MCF 10A (cell line): ENCODE data around the gene ANKMY2. TPM values are rescaled to one million over a fixed set of nuclear protein-coding genes. Genes with fewer than 3 reads are reported as not detected.
"Not testable (repeated sequence)": the region's sequence is repeated elsewhere in the genome, so short reads cannot be mapped to it uniquely, and the experiment has no call there.

ENCODE experiments used
- BruUV-seq: library from RNA; stranded (reverse); fragments of 400-500 nt; replicated peaks from 2 replicates; lab custom pipeline; 2021; lab: Mats Ljungman, UMichigan
- CTCF ChIA-PET: fragments of 300-600 bp; sonication (Branson Sonifier 250); formaldehyde crosslinking; extraction: SDS; loops from one replicate; lab custom pipeline; 2021; ENCODE audit warnings: antibody characterized with exemption, inconsistent platforms; lab: Yijun Ruan, JAX
- POLR2A ChIA-PET: fragments of 300-600, 350-650 bp; sonication (Branson Sonifier 250); formaldehyde crosslinking; extraction: SDS; loops from one replicate; lab custom pipeline; 2020; ENCODE audit warnings: antibody characterized with exemption, inconsistent platforms; lab: Yijun Ruan, JAX
- DNase-seq: peaks from one replicate; pipeline ENCODE4 v3.0.0-alpha.2; 2018; ENCODE audit not compliant: unreplicated experiment
- H3K27ac Mint-ChIP-seq: one replicate; pipeline ENCODE4 v1.8.0; 2022; ENCODE audit warnings: mild to moderate bottlenecking, low read depth, mixed read lengths; ENCODE audit not compliant: unreplicated experiment
- H3K27me3 Mint-ChIP-seq: one replicate; pipeline ENCODE4 v1.8.0; 2022; ENCODE audit warnings: mixed read lengths; ENCODE audit not compliant: insufficient read depth, unreplicated experiment
- H3K36me3 Mint-ChIP-seq: one replicate; pipeline ENCODE4 v1.8.0; 2022; ENCODE audit warnings: mild to moderate bottlenecking, moderate library complexity, mixed read lengths; ENCODE audit not compliant: insufficient read depth, unreplicated experiment
- H3K4me1 Mint-ChIP-seq: one replicate; pipeline ENCODE4 v1.8.0; 2022; ENCODE audit warnings: mixed read lengths; ENCODE audit not compliant: insufficient read depth, unreplicated experiment
- H3K4me3 Mint-ChIP-seq: one replicate; pipeline ENCODE4 v1.8.0; 2022; ENCODE audit warnings: mild to moderate bottlenecking, moderate library complexity, mixed read lengths; ENCODE audit not compliant: unreplicated experiment
- H3K9me3 Mint-ChIP-seq: one replicate; pipeline ENCODE4 v1.8.0; 2022; ENCODE audit warnings: mixed read lengths; ENCODE audit not compliant: unreplicated experiment
- intact Hi-C: fragments of 100-400 bp; cut with micrococcal nuclease; formaldehyde crosslinking; loops from 2 replicates; pipeline ENCODE4 v1.14.1; 2022
- total RNA-seq: library from RNA; stranded (reverse); gene quantifications from 2 replicates; pipeline ENCODE4 v1.2.3, GENCODE V29; 2022
- TF ChIP-seq, protein P1 (sequence below): fragments of 200-600 bp; IDR thresholded peaks from one replicate; pipeline ENCODE4 v1.8.0; 2022; ENCODE audit warnings: antibody characterized with exemption, mild to moderate bottlenecking; ENCODE audit not compliant: unreplicated experiment

The ANKMY2 gene
- total RNA-seq, 1 experiment from 2014 or later = 14.3 TPM

GRCh38 chr7:16691241-16691640 is 45.7 kb upstream of the ANKMY2 start:
- BruUV-seq = no TSS peak
- no peaks in the 10 kb centered on the region for H3K9me3 Mint-ChIP-seq
- ChIA-PET POLR2A (interaction anchor here (0.6 to 0.9 kb wide), 4 partner anchors 12 to 620 kb away, joined by 3 to 4 read pairs (median 3); partner anchors contain the start of genes ANKMY2 and BZW2), CTCF (interaction anchor here (1.1 to 2.1 kb wide), 2 partner anchors 47 to 227 kb away, joined by 3 to 9 read pairs; no protein-coding TSS in a partner anchor)
- TF ChIP-seq, protein P1, sequence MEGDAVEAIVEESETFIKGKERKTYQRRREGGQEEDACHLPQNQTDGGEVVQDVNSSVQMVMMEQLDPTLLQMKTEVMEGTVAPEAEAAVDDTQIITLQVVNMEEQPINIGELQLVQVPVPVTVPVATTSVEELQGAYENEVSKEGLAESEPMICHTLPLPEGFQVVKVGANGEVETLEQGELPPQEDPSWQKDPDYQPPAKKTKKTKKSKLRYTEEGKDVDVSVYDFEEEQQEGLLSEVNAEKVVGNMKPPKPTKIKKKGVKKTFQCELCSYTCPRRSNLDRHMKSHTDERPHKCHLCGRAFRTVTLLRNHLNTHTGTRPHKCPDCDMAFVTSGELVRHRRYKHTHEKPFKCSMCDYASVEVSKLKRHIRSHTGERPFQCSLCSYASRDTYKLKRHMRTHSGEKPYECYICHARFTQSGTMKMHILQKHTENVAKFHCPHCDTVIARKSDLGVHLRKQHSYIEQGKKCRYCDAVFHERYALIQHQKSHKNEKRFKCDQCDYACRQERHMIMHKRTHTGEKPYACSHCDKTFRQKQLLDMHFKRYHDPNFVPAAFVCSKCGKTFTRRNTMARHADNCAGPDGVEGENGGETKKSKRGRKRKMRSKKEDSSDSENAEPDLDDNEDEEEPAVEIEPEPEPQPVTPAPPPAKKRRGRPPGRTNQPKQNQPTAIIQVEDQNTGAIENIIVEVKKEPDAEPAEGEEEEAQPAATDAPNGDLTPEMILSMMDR = no peak
- no peaks in the 10 kb centered on the region for H3K27me3 Mint-ChIP-seq
- no peak for DNase-seq
- H3K36me3 Mint-ChIP-seq = peaks cover 76% of the 10 kb centered on the region
- no peaks in the 10 kb centered on the region for H3K4me1 Mint-ChIP-seq
- H3K4me3 Mint-ChIP-seq = no peak overlapping the region
- intact Hi-C loops = no loop called here
- H3K27ac Mint-ChIP-seq = no peak overlapping the region

DNA sequence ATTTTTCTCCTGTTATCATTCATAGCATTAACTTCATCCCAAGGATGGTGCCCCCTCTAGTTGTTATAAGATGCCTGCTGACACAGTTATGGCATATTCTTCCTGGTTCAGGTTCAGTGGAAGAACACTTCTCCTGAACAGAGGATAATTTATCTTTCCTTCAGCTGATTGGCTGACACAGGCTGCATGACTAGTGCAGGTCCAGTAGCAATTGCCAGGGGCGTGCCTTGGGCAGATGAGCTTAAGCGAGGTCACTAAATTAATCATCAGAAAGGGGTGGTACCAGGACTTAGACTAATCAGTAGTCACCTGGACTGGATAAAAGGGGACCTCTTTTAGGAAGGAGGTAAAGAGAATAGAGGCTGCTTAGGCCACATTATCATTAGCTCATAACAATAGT is 42.7 kb upstream of the ANKMY2 start:
- Mint-ChIP-seq H3K27ac (no peak overlapping the region), H3K27me3 (no peaks in the 10 kb centered on the region), H3K9me3 (no peaks in the 10 kb centered on the region), H3K36me3 (peaks cover 76% of the 10 kb centered on the region), H3K4me3 (no peak overlapping the region), H3K4me1 (no peaks in the 10 kb centered on the region)
- CTCF ChIA-PET = interaction anchor here (0.6 to 2.0 kb wide), 3 partner anchors 7 to 229 kb away, joined by 3 to 12 read pairs (median 4); no protein-coding TSS in a partner anchor
- TF ChIP-seq, protein P1 = no peak
- no TSS peak for BruUV-seq
- DNase-seq = peak; percentile 16
- POLR2A ChIA-PET = interaction anchor here (1.1 kb wide), 1 partner anchor 42 kb away, joined by 3 read pairs; the partner anchor contains the start of gene BZW2
- intact Hi-C loops = loop anchor here (5.0 kb wide), 1 partner anchor 86 kb away; no protein-coding TSS in a partner anchor

- POLR2A ChIA-PET = interaction anchor here (1.3 kb wide), 1 partner anchor 39 kb away, joined by 3 read pairs; the partner anchor contains the start of gene BZW2
- no peak overlapping the region for H3K4me3 Mint-ChIP-seq
These were observed 40.0 kb upstream of the ANKMY2 start for GRCh38 chr7:16685535-16685934.

DNA sequence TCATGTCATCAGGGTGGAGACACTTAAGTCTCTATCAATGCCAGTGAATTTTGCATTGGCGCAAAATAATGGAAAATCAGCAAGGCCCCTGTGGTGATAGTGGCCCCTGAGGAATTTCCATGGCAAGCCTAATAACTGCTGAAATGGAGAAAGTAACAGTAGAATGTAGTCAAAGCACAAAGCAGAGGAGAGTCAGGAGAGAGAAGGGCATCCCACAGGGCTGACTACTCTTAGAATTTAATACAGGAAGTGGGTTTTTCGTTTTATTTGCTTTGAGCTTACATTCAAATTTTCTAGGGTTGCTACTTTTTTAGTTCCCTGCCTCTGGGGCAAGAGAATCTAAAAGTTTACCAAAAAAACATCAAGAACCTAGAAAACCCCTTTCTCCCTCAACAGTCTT is 39.4 kb upstream of the ANKMY2 start:
- peaks cover 83% of the 10 kb centered on the region for H3K36me3 Mint-ChIP-seq
- ChIA-PET POLR2A (interaction anchor here (1.3 kb wide), 1 partner anchor 39 kb away, joined by 3 read pairs; the partner anchor contains the start of gene BZW2), CTCF (interaction anchor here (0.6 to 2.4 kb wide), 3 partner anchors 10 to 732 kb away, joined by 3 to 12 read pairs (median 5); no protein-coding TSS in a partner anchor)
- H3K4me1 Mint-ChIP-seq = no peaks in the 10 kb centered on the region
- no peak for DNase-seq
- H3K27ac Mint-ChIP-seq = peak overlapping the region; percentile 41
- H3K9me3 Mint-ChIP-seq = no peaks in the 10 kb centered on the region
- intact Hi-C loops = loop anchor here (5.0 kb wide), 1 partner anchor 83 kb away; no protein-coding TSS in a partner anchor
- TF ChIP-seq, protein P1 = no peak
- H3K27me3 Mint-ChIP-seq = no peaks in the 10 kb centered on the region
- no TSS peak for BruUV-seq
- no peak overlapping the region for H3K4me3 Mint-ChIP-seq

More at GRCh38 chr7:16685535-16685934, 40.0 kb upstream of the ANKMY2 start:
- no peak overlapping the region for H3K27ac Mint-ChIP-seq
- no peaks in the 10 kb centered on the region for H3K9me3 Mint-ChIP-seq
- no peak for DNase-seq
- intact Hi-C loops = loop anchor here (5.0 kb wide), 1 partner anchor 83 kb away; no protein-coding TSS in a partner anchor
- no peaks in the 10 kb centered on the region for H3K4me1 Mint-ChIP-seq
- no TSS peak for BruUV-seq
- H3K36me3 Mint-ChIP-seq = peaks cover 81% of the 10 kb centered on the region
- no peaks in the 10 kb centered on the region for H3K27me3 Mint-ChIP-seq
- CTCF ChIA-PET = interaction anchor here (0.6 to 2.4 kb wide), 3 partner anchors 10 to 732 kb away, joined by 3 to 12 read pairs (median 3); no protein-coding TSS in a partner anchor
- TF ChIP-seq, protein P1 = no peak

GRCh38 chr7:16678645-16679566 is 33.4 kb upstream of the ANKMY2 start:
- not testable (repeated sequence) for H3K4me1 Mint-ChIP-seq

More at GRCh38 chr7:16678645-16679566, 33.4 kb upstream of the ANKMY2 start:
- intact Hi-C loops, H3K27me3 Mint-ChIP-seq, H3K9me3 Mint-ChIP-seq, H3K4me3 Mint-ChIP-seq, DNase-seq, BruUV-seq: not testable (repeated sequence)
- H3K36me3 Mint-ChIP-seq = peaks cover 81% of the 10 kb centered on the region
- POLR2A ChIA-PET = interaction anchor here (1.3 kb wide), 1 partner anchor 12 kb away, joined by 3 read pairs; no protein-coding TSS in a partner anchor
- peak overlapping the region; percentile 61 for H3K27ac Mint-ChIP-seq
- CTCF ChIA-PET = interaction anchor here (0.8 to 1.0 kb wide), 2 partner anchors 13 to 17 kb away, joined by 3 to 4 read pairs; no protein-coding TSS in a partner anchor
